Measurements from ENCODE around the gene LRIT1.

GRCh38 chr10:84233940-84234339 is 7.4 kb downstream of the LRIT1 start:
- TF ChIP-seq, protein P1, sequence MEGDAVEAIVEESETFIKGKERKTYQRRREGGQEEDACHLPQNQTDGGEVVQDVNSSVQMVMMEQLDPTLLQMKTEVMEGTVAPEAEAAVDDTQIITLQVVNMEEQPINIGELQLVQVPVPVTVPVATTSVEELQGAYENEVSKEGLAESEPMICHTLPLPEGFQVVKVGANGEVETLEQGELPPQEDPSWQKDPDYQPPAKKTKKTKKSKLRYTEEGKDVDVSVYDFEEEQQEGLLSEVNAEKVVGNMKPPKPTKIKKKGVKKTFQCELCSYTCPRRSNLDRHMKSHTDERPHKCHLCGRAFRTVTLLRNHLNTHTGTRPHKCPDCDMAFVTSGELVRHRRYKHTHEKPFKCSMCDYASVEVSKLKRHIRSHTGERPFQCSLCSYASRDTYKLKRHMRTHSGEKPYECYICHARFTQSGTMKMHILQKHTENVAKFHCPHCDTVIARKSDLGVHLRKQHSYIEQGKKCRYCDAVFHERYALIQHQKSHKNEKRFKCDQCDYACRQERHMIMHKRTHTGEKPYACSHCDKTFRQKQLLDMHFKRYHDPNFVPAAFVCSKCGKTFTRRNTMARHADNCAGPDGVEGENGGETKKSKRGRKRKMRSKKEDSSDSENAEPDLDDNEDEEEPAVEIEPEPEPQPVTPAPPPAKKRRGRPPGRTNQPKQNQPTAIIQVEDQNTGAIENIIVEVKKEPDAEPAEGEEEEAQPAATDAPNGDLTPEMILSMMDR (IDR thresholded peaks at IDR 0.05; ENCODE audit: low read length): no peak
- TF ChIP-seq EZH2 (IDR thresholded peaks at IDR 0.05; ENCODE audit: borderline replicate concordance, low read length): no peak
